Measurements from ENCODE around the gene SSBP2. TPM values are rescaled to one million over a fixed set of nuclear protein-coding genes. Genes with fewer than 3 reads are reported as not detected.
"Not testable (repeated sequence)": the region's sequence is repeated elsewhere in the genome, so short reads cannot be mapped to it uniquely, and the experiment has no call there.

Gene SSBP2
- total RNA-seq, 2 donors from 2014 or later, result 23.7 to 75.0 TPM

DNA sequence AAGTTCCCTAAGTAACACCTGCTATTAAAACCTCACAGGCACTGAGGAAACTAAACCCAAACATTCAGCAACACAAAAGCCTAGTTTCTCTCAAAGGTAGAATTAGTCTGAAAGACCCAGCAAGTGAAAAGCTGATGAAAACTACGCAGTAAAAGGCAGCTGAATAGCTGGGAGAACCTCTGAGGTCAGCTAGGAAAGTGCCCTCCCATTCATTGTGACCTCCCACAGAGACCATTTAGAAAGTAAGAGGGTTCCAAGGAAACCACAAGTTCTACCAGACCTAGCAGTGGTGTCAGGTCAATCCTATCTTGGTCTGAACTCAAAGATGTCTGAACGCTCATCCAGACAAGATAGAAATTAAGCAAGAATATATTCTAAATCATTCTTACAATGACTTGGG lies 144.7 kb downstream of the SSBP2 start:
- H3K9me3 ChIP-seq, result no peaks in the 10 kb centered on the region
- DNase-seq (ENCODE audit: low spot score) (no peak), ATAC-seq (ENCODE audit: insufficient number of reproducible peaks, low FRiP score, low read depth) (no peak)
- H3K36me3 ChIP-seq, result no peaks in the 10 kb centered on the region
- H3K27me3 ChIP-seq (replicated peaks; ENCODE audit: insufficient read depth), result no peaks in the 10 kb centered on the region
- H3K4me3 ChIP-seq, result no peak overlapping the region
- H3K27ac ChIP-seq, result no peak overlapping the region
- no peaks in the 10 kb centered on the region for H3K4me1 ChIP-seq (ENCODE audit: control insufficient read depth in 1 of 2, low read depth in 2 of 2)
- TF ChIP-seq, protein P1, sequence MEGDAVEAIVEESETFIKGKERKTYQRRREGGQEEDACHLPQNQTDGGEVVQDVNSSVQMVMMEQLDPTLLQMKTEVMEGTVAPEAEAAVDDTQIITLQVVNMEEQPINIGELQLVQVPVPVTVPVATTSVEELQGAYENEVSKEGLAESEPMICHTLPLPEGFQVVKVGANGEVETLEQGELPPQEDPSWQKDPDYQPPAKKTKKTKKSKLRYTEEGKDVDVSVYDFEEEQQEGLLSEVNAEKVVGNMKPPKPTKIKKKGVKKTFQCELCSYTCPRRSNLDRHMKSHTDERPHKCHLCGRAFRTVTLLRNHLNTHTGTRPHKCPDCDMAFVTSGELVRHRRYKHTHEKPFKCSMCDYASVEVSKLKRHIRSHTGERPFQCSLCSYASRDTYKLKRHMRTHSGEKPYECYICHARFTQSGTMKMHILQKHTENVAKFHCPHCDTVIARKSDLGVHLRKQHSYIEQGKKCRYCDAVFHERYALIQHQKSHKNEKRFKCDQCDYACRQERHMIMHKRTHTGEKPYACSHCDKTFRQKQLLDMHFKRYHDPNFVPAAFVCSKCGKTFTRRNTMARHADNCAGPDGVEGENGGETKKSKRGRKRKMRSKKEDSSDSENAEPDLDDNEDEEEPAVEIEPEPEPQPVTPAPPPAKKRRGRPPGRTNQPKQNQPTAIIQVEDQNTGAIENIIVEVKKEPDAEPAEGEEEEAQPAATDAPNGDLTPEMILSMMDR (IDR thresholded peaks at IDR 0.05), result no peak

DNA sequence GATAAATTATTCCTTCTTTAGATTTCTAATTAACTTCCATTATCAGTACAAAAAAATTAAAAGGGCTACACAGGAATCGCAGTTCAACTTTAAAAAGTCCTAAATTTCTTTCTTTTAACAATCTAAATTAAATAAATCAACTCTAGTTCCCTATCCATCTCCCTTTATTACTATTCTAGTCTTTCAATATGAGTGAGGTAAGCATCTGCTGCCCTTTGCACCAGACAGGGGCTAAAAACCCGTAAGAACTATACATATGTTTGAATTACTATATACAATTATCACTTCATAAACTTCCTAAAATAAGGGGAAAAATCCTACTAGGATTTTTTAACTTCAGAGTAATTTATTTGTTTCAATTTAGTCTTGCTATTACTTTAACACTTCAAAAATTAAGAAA lies 145.6 kb downstream of the SSBP2 start:
- H3K36me3 ChIP-seq, result no peaks in the 10 kb centered on the region
- no peaks in the 10 kb centered on the region for H3K27me3 ChIP-seq (replicated peaks; ENCODE audit: insufficient read depth)
- H3K4me3 ChIP-seq, result no peak overlapping the region
- no peaks in the 10 kb centered on the region for H3K9me3 ChIP-seq
- H3K4me1 ChIP-seq (ENCODE audit: control insufficient read depth in 1 of 2, low read depth in 2 of 2), result no peaks in the 10 kb centered on the region
- TF ChIP-seq, protein P1 (IDR thresholded peaks at IDR 0.05), result no peak
- H3K27ac ChIP-seq, result no peak overlapping the region
- DNase-seq (ENCODE audit: low spot score) (no peak), ATAC-seq (ENCODE audit: insufficient number of reproducible peaks, low FRiP score, low read depth) (no peak)

DNA sequence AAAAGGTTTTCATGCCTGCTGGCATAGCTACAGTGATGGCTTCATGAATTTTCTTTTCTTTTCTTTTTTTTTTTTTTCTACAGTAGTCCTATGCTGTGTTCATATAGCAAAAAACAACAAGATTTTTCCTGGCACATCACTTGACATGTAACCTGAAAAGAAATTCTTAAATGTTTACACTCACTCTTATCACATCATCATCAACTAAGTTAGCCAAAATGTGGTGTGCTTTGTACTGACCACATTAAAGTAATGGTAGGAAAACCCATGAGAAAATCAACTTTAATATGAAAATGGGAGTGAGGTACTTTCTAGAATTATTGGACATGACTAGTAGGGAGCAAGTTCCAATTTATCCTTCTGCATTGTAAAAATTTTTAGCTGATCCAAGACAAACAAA lies 146.7 kb downstream of the SSBP2 start:
- no peak for DNase-seq (ENCODE audit: low spot score)
- TF ChIP-seq, protein P1 (IDR thresholded peaks at IDR 0.05), result no peak
- no peaks in the 10 kb centered on the region for H3K36me3 ChIP-seq
- no peaks in the 10 kb centered on the region for H3K4me1 ChIP-seq (ENCODE audit: control insufficient read depth in 1 of 2, low read depth in 2 of 2)
- no peaks in the 10 kb centered on the region for H3K9me3 ChIP-seq
- H3K27ac ChIP-seq, result no peak overlapping the region
- H3K27me3 ChIP-seq (replicated peaks; ENCODE audit: insufficient read depth), result no peaks in the 10 kb centered on the region
- ATAC-seq (ENCODE audit: insufficient number of reproducible peaks, low FRiP score, low read depth), result no peak
- H3K4me3 ChIP-seq, result no peak overlapping the region

DNA sequence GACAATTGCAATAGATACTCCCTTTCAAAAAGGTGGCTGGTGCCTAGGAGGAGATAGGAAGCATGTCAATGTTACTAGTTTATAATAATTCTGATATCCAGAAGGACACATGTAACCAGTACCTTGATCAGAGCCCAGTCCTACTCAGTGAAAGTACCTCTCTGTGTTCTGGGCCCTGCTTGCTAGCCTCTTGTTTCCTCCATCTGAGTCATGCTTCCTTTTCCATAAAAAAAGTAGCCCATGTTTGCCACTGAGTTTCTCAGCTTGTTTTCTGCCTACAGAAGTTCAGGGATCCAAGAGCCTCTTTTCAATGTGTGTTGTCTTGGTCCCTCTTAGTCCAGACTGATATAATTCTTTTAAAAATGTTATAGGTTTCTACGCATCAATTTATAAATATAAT lies 149.0 kb downstream of the SSBP2 start:
- ATAC-seq (ENCODE audit: insufficient number of reproducible peaks, low FRiP score, low read depth), result no peak
- Histone ChIP-seq H3K9me3 (no peaks in the 10 kb centered on the region), H3K36me3 (no peaks in the 10 kb centered on the region), H3K4me3 (no peak overlapping the region), H3K27ac (no peak overlapping the region), H3K4me1 (ENCODE audit: control insufficient read depth in 1 of 2, low read depth in 2 of 2) (no peaks in the 10 kb centered on the region), H3K27me3 (replicated peaks; ENCODE audit: insufficient read depth) (no peaks in the 10 kb centered on the region)
- TF ChIP-seq, protein P1 (IDR thresholded peaks at IDR 0.05), result no peak
- no peak for DNase-seq (ENCODE audit: low spot score)

DNA sequence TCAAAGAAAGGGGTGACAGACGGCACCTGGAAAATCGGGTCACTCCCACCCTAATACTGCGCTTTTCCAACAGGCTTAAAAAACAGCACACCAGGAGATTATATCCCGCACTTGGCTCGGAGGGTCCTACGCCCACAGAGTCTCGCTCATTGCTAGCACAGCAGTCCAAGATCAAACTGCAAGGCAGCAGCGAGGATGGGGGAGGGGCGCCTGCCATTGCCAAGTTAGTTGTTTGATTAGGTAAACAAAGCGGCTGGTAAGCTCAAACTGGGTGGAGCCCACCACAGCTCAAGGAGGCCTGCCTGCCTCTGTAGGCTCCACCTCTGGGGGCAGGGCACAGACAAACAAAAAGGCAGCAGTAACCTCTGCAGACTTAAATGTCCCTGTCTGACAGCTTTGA lies 158.8 kb downstream of the SSBP2 start:
- not testable (repeated sequence) for H3K4me1 ChIP-seq (ENCODE audit: control insufficient read depth in 1 of 2, low read depth in 2 of 2); H3K27ac ChIP-seq; H3K4me3 ChIP-seq; ATAC-seq (ENCODE audit: insufficient number of reproducible peaks, low FRiP score, low read depth); H3K36me3 ChIP-seq; DNase-seq (ENCODE audit: low spot score); H3K9me3 ChIP-seq; H3K27me3 ChIP-seq (replicated peaks; ENCODE audit: insufficient read depth)

All from thoracic aorta (tissue), 2 donors.